Brain microvascular endothelial cell (primary cell): Measurements from ENCODE around the gene ZC3H8.

Experiments used
- DNase-seq: peaks from one replicate; pipeline ENCODE4 v3.0.0-alpha.2; 2020
- H3K27ac ChIP-seq: fragments of 250-450 bp; sonication (Bioruptor Pico); 2 replicates; pipeline ENCODE4 v1.5.1; 2020; ENCODE audit warnings: mild to moderate bottlenecking, moderate library complexity
- H3K27me3 ChIP-seq: fragments of 250-450 bp; sonication (Bioruptor Pico); replicated peaks from 2 replicates; pipeline ENCODE4 v1.5.1; 2020; ENCODE audit warnings: mild to moderate bottlenecking
- H3K36me3 ChIP-seq: fragments of 250-450 bp; sonication (Bioruptor Pico); replicated peaks from 2 replicates; pipeline ENCODE4 v1.5.1; 2020; ENCODE audit warnings: mild to moderate bottlenecking
- H3K4me3 ChIP-seq: 2 replicates; pipeline ENCODE4 v1.5.1; 2011; ENCODE audit warnings: low read depth, mild to moderate bottlenecking, control low read depth, low read length, moderate library complexity
- CTCF ChIP-seq: IDR thresholded peaks from 2 replicates; pipeline ENCODE4 v1.5.1; 2011; ENCODE audit warnings: low read depth, mild to moderate bottlenecking, moderate library complexity, low read length, control low read depth, inconsistent platforms; ENCODE audit errors: missing control alignments
- in situ Hi-C: cut with HindIII; loops from 2 replicates; pipeline ENCODE4 v1.10.0; 2017; ENCODE audit warnings: low sequenced_read_pairs, low pct_ligation_motif_present

ZC3H8 gene

GRCh38 chr2:112198780-112199179, 56.1 kb downstream of the ZC3H8 start:
- DNase-seq = no peak
- no peak for TF ChIP-seq CTCF
- Histone ChIP-seq H3K27me3 (no peaks in the 10 kb centered on the region), H3K36me3 (no peaks in the 10 kb centered on the region), H3K4me3 (no peak overlapping the region), H3K27ac (no peak overlapping the region)
- in situ Hi-C loops = no loop called here

GRCh38 chr2:112197868-112198267, 57.0 kb downstream of the ZC3H8 start:
- in situ Hi-C loops = no loop called here
- DNase-seq = no peak
- H3K27ac ChIP-seq = no peak overlapping the region
- no peak for TF ChIP-seq CTCF
- H3K27me3 ChIP-seq = no peaks in the 10 kb centered on the region
- H3K4me3 ChIP-seq = no peak overlapping the region
- no peaks in the 10 kb centered on the region for H3K36me3 ChIP-seq

- no peak for TF ChIP-seq CTCF
- H3K27me3 ChIP-seq = no peaks in the 10 kb centered on the region
- in situ Hi-C loops = no loop called here
- no peak overlapping the region for H3K27ac ChIP-seq
- no peak overlapping the region for H3K4me3 ChIP-seq
- DNase-seq = no peak
- H3K36me3 ChIP-seq = no peaks in the 10 kb centered on the region
These were observed 58.9 kb downstream of the ZC3H8 start for GRCh38 chr2:112195950-112196349.

GRCh38 chr2:112195167-112195766, 59.6 kb downstream of the ZC3H8 start:
- in situ Hi-C loops = no loop called here
- Histone ChIP-seq H3K36me3 (no peaks in the 10 kb centered on the region), H3K27me3 (no peaks in the 10 kb centered on the region), H3K4me3 (no peak overlapping the region), H3K27ac (no peak overlapping the region)
- no peak for DNase-seq
- no peak for TF ChIP-seq CTCF

GRCh38 chr2:112194482-112194881, 60.4 kb downstream of the ZC3H8 start:
- Histone ChIP-seq H3K27me3 (no peaks in the 10 kb centered on the region), H3K36me3 (no peaks in the 10 kb centered on the region), H3K27ac (no peak overlapping the region), H3K4me3 (no peak overlapping the region)
- TF ChIP-seq CTCF = no peak
- in situ Hi-C loops = no loop called here
- no peak for DNase-seq

GRCh38 chr2:112194028-112194427, 60.8 kb downstream of the ZC3H8 start:
- in situ Hi-C loops = no loop called here
- Histone ChIP-seq H3K36me3 (no peaks in the 10 kb centered on the region), H3K4me3 (no peak overlapping the region), H3K27me3 (no peaks in the 10 kb centered on the region), H3K27ac (no peak overlapping the region)
- no peak for TF ChIP-seq CTCF
- no peak for DNase-seq
